HG02678 (cell line): ENCODE results near the gene GBP7.
A peak's percentile ranks its signal among the peaks of the same experiment; 100 is the strongest.

ENCODE experiments used
- ATAC-seq: cut with Tn5 transposase; IDR thresholded peaks from one replicate; pipeline ENCODE4 v1.9.1; 2021; ENCODE audit warnings: mild to moderate bottlenecking, moderate library complexity; ENCODE audit not compliant: unreplicated experiment

Gene GBP7

DNA sequence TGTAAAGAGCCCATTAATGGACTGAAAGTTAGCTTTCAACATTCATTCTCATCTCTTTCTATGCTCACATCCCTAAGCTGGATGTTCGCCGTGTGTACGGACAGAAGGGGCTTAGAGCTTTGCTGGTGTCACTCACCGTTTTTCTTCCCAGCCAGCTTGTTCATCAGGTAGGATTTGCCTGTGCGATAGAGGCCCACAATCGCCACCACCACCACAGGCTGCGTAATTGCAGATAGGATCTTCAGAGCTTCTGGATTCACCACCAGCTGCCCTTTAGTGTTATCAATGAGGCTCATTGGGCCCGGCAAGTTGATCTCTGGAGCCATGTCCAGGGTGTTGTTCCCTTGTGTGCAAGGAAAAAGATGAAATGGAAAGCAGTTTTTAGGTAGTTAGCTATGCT, 54.2 kb downstream of the GBP7 start:
- ATAC-seq: no peak

DNA sequence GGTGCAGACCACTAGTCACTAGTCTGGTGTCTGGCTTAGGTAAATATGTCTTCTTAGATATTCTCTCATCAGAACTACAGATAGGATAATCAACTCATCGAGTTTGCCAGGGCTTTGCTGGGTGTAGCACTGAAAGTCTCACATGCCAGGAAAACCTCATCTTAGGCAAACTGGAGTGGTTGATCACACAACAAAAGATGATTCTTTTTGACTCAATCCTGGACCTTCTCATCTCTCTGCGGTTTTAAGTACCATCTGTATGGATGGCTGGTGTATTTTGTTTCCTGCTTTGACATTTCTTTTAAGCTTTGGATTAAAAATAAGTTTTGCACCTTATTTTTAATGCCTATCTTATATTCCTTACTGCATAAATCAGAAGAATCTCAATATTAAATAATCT, 61.1 kb downstream of the GBP7 start:
- no peak for ATAC-seq

DNA sequence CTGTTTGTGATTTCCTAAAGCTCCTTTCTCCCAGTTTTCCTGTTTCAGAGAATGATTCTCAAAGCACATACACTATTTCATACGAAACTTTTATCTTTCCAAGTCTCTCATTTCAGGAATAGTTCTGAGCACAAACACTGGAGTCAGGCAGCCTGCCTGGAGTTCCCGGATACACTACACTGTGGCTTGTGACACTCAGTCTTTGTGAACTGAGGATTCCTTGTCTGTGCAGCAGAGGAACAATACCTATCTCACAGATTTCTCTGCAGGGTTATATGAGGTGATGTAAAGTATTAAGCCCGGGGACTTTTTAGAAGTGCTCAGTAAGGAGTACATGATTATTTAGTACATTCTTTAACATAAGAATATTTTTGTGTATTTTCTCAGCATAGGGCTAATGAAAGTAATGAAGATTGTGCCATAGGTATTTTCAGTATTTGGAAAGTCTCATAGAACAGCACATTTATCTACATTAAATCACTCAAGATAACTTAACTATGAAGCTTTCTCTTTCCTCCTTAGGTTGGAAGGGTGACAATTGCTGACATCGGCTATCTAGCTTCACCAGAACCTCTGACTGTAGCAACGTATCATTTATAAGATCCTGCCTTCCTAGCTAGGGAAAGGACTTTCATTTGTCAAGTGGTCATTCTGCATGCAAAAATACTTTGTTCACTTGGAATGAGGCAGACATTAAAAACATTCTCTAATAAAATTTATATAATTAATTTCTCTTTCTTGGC, 62.8 kb downstream of the GBP7 start:
- ATAC-seq: no peak

DNA sequence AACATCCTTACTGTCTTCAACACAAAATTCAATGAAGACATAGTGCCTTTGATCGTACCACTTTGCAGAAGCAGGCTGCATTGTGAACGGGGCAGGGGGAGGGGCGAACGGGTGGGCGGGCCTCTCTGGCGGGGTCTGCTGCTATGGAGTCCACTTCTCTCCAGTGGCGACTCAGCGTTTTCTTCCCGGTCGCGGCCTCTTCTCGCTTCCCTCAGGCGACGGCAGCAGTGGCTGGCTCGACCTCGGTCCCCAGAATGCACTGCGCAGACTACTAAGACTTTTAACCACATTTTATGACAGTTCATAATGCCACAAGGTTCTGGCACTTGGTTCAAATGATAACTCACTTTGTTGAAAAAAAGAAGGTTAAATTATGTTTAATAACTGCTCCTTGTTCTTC, 71.1 kb downstream of the GBP7 start:
- no peak for ATAC-seq

DNA sequence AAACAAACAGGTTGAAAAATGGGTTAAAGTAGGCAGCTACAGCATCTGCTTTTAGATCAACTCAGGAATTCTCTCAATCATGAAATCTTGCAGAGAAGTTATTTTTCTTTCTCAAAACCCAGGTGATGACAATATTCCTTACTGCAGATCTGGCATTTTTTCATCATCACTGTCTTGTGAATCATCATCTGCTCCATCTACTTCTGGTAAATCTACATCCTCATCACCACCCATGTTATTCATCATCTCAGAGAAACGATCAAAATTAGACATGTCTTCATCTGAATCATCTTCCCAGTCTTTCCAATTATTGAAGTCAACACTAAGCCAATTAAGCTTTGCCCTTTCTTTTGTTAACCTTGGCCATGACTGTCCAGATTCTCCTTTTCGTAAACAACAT, 71.7 kb downstream of the GBP7 start:
- no peak for ATAC-seq

DNA sequence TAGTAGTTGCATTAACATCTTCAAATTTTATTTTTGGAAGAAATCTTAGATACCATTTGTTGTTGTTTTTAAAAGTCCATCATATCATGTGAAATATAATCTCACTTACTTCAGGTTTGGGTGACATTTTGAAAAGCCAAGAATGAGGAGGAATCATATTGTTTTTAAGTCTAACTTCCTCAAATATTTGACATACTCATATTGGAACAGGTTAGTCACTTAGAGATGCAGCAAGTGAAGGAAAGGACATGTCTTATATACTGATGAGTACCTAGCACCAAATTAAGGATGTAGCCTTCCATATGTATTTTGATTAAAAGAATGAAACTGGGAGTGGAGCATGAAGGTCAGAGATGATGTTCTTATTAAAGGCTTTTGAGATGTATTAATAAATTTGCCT, 73.8 kb downstream of the GBP7 start:
- ATAC-seq: no peak

DNA sequence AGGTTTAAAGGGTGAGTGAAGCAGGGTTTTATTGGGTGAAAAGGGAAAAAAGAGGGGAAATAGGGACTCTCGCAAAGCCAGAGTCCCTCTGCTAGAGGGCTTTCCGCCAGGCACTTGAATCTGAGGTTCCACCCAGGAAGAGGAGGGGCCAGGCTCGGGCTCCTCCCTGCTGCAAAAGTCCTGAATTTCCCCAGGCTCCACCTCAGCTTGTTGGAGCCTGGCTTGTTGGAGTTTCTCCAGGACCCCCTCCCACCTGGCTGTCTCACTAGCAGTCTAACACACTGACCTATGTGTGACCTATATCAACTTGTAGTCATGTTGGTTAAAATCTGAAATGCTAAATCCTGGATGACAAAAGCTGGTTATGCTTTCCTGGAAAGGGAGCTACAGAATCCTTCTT, 75.4 kb downstream of the GBP7 start:
- no peak for ATAC-seq

DNA sequence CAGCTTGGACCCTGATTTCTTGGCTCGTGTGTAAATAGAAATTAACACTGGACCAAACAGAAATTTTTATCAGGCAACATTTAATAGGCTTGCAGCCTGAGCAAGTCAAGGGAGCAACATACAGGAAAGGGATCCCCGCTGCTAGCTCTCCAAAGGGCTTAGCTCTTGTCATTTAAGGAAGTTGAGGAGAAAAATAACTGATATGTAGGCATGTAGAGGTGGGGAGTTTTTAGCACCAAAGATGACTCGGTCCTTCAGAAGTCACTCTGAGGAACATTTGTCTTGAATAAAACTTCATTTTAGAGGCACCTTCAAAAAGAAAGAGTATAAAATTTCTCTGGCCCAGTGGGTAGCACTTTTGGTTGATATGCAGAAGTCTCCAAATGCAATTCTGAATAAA, 76.9 kb downstream of the GBP7 start:
- no peak for ATAC-seq

DNA sequence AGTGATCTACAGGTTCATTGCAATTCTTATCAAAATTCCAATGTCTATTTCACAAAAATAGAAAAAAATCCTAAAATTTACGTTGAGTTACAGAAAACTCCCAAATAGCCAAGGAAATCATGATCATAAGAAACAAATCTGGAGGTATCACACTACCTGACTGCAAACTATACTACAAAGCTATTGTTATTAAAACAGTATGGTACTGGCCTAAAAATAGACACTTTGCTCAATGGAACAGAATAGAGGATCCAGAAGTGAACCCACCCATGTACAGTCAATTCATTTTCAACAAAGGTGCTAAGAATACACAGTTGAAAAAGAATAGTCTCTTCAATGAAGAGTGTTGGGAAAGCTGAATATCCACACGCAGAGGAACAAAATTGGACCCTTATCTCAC, 80.1 kb downstream of the GBP7 start:
- ATAC-seq: no peak

DNA sequence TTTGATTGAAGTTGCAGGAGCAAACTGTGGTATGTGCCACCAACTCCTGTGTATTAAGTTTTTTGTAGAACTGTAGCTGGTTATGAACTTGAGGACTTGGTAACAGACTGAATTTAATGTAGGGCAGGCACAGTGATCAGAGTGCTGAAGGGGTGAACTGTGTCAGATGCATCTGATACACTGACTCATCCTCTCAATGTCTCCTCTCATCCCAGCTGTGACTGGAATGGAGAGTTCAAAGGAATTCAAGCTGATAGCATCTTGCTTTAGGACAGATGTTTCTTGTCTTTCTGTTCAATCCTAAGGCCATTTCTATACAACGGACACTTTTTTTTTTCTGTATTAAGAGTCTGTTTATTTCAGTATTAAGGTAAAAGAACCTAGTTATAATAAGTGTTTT, 85.8 kb downstream of the GBP7 start:
- ATAC-seq: no peak

DNA sequence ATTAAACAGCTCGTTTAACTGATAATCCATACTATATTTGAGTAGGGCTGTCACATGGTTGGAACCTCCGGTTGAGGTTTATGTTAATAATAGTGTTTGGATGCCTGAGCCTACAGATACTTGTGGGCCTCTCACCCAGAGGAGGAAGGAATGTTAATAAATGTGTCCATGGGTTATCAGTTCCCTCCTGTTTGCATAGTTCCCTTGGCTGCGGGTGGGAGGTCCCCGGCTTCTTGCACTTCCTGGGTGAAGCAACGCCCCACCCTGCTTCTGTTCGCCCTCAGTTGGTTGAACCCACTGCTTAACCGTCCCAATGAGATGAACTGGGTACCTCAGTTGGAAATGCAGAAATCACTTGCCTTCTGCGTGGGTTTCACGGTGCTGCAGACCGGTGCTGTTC, 87.2 kb downstream of the GBP7 start:
- no peak for ATAC-seq

DNA sequence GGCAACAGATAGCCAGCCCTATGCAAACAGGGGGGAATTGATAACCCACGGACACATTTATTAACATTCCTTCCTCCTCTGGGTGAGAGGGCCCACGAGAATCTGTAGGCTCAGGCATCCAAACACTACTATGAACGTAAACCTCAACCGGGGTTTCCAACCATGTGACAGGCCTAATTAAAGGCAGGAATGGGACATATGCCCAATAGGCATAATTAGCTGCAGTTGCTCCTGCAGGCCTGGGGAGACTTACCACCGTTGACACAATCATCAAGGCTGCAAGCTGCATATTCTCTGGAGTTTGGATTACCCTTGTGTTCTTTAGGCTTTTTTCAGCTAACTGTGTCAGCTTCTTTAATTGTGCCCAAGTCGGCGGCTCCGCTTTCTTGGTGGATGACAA, 88.6 kb downstream of the GBP7 start:
- no peak for ATAC-seq

DNA sequence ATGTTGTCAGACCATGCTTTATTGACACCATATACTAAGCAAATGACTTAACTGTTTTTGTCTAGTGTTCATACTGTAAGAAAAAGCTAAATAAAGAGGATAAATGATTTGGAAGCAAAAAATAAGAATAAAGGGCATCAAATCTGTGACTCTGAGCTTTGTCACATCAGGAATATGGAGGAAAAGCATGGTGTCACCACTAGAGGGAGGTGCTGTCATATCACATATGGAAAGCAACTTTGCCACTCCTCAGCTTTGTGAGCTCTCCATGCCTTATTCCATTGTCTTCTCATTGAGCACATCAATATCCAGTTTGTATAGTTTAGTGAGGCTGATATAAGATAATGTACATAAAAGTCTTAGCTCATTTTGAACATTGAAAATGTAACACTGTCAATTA, 90.0 kb downstream of the GBP7 start:
- ATAC-seq: peak; percentile 70
